Natural killer cell treated with Interleukin-12 subunit alpha and Interleukin-12 subunit beta and Interleukin-15 and Interleukin-18, amount 100 ng/mL, for 72 hours (primary cell): ENCODE measurements around the gene POPDC2. TPM values are rescaled to one million over a fixed set of nuclear protein-coding genes. Genes with fewer than 3 reads are reported as not detected.
"Not testable (repeated sequence)": the region's sequence is repeated elsewhere in the genome, so short reads cannot be mapped to it uniquely, and the experiment has no call there.

Experiments
- ATAC-seq, 2 donors: fragments of 150-1000 bp; cut with Tn5 transposase in 1 of 2; sonication (Bioruptor Pico), chemical (Tn5 transposase) in 1 of 2; 2 replicates each; pipeline ENCODE4 v1.10.0; 2021
- DNase-seq: peaks from one replicate; pipeline ENCODE4 v3.0.0; 2022; ENCODE audit warnings: low spot score
- H3K27ac Mint-ChIP-seq, 2 donors: 1 replicate in 1 of 2; 2 replicates in 1 of 2; pipeline ENCODE4 v1.8.0; 2022; ENCODE audit warnings: mixed read lengths in 2 of 2, mild to moderate bottlenecking in 1 of 2, moderate library complexity in 1 of 2
- H3K27me3 Mint-ChIP-seq, 2 donors: 1 replicate in 1 of 2; 2 replicates in 1 of 2; pipeline ENCODE4 v1.8.0; 2022; ENCODE audit warnings: mixed read lengths in 2 of 2
- H3K36me3 Mint-ChIP-seq: one replicate; pipeline ENCODE4 v1.8.0; 2022; ENCODE audit warnings: mixed read lengths
- H3K4me1 Mint-ChIP-seq, 2 donors: 1 replicate in 1 of 2; 2 replicates in 1 of 2; pipeline ENCODE4 v1.8.0; 2022; ENCODE audit warnings: low read depth in 2 of 2, mixed read lengths in 2 of 2, mild to moderate bottlenecking in 1 of 2
- H3K4me3 Mint-ChIP-seq: one replicate; pipeline ENCODE4 v1.8.0; 2022; ENCODE audit warnings: mixed read lengths
- H3K9me3 Mint-ChIP-seq: 2 replicates; pipeline ENCODE4 v1.8.0; 2022; ENCODE audit warnings: mixed read lengths
- total RNA-seq, 2 donors: library from RNA; stranded (reverse); gene quantifications; one replicate each; pipeline ENCODE4 v1.2.3, GENCODE V29; 2022

POPDC2 gene
- total RNA-seq, 2 donors from 2014 or later: 3.6 to 4.1 TPM

- not testable (repeated sequence) for ATAC-seq, H3K4me3 Mint-ChIP-seq, H3K36me3 Mint-ChIP-seq, H3K27me3 Mint-ChIP-seq, H3K9me3 Mint-ChIP-seq, DNase-seq
- H3K27ac Mint-ChIP-seq: peak overlapping the region; percentile 96 to 98
- H3K4me1 Mint-ChIP-seq: peaks cover 24 to 26% of the 10 kb centered on the region in 2 donors
Measured at GRCh38 chr3:119678209-119678608, 17.8 kb upstream of the POPDC2 start.

DNA sequence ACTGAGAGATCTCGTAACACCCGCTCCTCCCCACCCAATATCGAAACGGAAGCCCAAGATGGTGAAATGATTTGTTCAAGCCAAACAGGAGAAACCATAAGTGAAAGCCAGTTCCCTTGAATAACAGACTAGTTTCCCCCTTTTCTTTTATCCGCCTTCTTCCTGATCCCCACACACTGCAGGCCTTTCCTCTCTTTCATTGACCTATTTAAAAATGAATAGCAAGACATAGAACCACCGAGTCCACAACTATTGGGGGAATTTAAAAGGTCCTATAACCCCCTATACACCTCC, 17.2 kb upstream of the POPDC2 start:
- DNase-seq (no peak), ATAC-seq (no peak)
- no peaks in the 10 kb centered on the region for H3K9me3 Mint-ChIP-seq
- H3K4me1 Mint-ChIP-seq: peaks cover 26 to 27% of the 10 kb centered on the region in 2 donors
- peak overlapping the region; percentile 96 to 98 for H3K27ac Mint-ChIP-seq
- H3K36me3 Mint-ChIP-seq: no peaks in the 10 kb centered on the region
- no peaks in the 10 kb centered on the region for H3K27me3 Mint-ChIP-seq
- H3K4me3 Mint-ChIP-seq: peak overlapping the region; percentile 89

- ATAC-seq (peak; percentile 94 to 96), DNase-seq (peak; percentile 95)
- peak within 1 kb of the TSS; percentile 96 to 98 for H3K27ac Mint-ChIP-seq
- no peaks in the 10 kb centered on the region for H3K27me3 Mint-ChIP-seq
- H3K9me3 Mint-ChIP-seq: no peaks in the 10 kb centered on the region
- peaks cover 2% of the 10 kb centered on the region for H3K36me3 Mint-ChIP-seq
- H3K4me1 Mint-ChIP-seq: peaks cover 26 to 30% of the 10 kb centered on the region in 2 donors
- H3K4me3 Mint-ChIP-seq: peak within 1 kb of the TSS; percentile 89
Measured at GRCh38 chr3:119676771-119677640, 16.6 kb upstream of the POPDC2 start, which contains the start of gene COX17. TSS of gene COX17 (minus strand) at chr3:119677406. CDS start at chr3:119677310, 96 bp downstream.

DNA sequence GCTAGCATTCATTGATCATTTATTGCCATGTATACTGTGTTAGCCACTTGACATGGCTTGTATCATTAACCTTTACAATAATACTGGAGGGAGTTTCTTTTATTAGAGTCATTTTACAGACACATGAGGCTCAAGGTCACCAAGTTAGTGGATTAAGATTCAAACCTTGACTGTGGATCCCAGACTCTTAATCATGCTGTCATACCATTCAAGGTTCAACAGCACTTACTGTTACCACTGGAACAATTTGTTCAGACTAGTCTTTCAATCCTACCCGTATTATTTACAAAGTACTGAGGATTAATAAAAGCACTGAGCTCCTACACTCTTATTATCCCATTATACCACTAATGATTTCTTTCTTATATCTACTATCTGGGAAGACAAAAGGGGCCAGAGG, 15.6 kb upstream of the POPDC2 start:
- no peaks in the 10 kb centered on the region for H3K27me3 Mint-ChIP-seq
- ATAC-seq (no peak), DNase-seq (no peak)
- no peaks in the 10 kb centered on the region for H3K9me3 Mint-ChIP-seq
- peaks cover 26 to 30% of the 10 kb centered on the region in 2 donors for H3K4me1 Mint-ChIP-seq
- peak overlapping the region; percentile 96 to 98 for H3K27ac Mint-ChIP-seq
- H3K4me3 Mint-ChIP-seq: peak overlapping the region; percentile 89
- peaks cover 6% of the 10 kb centered on the region for H3K36me3 Mint-ChIP-seq

DNA sequence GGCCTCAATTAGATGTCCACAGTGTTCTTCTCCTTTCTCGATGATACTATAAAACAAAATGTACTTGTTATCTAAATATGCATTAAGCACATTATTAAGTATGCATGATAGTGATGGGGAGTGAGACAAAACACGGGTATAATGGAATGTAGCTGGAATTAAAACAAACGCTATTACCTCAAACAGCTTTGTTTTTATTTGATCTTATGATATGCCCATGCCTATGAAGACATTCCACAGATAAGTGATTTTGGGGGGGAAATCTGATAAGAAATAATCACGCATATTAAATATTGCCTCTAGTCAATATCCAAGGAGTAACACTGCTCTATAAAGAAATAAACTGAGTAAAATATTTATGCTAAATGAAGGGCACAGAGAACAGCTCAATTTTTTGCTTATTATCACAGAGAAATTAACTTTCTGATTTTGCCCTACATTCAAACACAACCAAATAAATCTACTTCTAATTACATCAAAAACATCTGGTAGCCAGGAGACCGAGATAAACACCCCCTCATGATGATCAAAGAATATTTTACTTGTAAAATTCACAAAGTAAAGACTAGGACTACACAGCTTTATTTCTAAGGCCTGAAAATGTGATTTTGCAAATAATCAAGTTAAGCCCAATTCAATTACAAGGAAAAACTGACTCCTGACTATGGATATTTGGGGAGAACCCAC, 14.9 kb upstream of the POPDC2 start:
- Mint-ChIP-seq H3K27me3 (no peaks in the 10 kb centered on the region), H3K36me3 (peaks cover 6% of the 10 kb centered on the region), H3K9me3 (no peaks in the 10 kb centered on the region), H3K4me1 (peaks cover 26 to 30% of the 10 kb centered on the region in 2 donors), H3K4me3 (peak overlapping the region; percentile 89), H3K27ac (peak overlapping the region; percentile 96 to 98)
- DNase-seq (no peak), ATAC-seq (no peak)

DNA sequence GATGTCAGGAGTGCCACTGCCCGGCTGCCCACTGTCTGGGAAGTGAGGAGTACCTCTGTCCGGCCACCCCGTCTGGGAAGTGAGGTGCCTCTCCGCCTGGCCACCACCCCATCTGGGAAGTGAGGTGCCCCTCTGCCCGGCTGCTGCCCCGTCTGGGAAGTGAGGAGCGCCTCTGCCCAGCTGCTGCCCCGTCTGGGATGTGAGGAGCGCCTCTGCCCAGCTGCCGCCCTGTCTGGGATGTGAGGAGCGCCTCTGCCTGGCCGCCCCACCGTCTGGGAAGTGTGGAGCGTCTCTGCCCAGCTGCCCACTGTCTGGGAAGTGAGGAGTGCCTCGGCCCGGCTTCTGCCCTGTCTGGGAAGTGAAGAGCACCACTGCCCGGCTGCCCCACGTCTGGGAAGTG, 13.5 kb upstream of the POPDC2 start:
- no peak overlapping the region for H3K27ac Mint-ChIP-seq
- peaks cover 6% of the 10 kb centered on the region for H3K36me3 Mint-ChIP-seq
- H3K27me3 Mint-ChIP-seq: no peaks in the 10 kb centered on the region
- peaks cover 26 to 30% of the 10 kb centered on the region in 2 donors for H3K4me1 Mint-ChIP-seq
- H3K9me3 Mint-ChIP-seq: no peaks in the 10 kb centered on the region
- no peak for ATAC-seq
- H3K4me3 Mint-ChIP-seq: no peak overlapping the region
- DNase-seq: no peak

DNA sequence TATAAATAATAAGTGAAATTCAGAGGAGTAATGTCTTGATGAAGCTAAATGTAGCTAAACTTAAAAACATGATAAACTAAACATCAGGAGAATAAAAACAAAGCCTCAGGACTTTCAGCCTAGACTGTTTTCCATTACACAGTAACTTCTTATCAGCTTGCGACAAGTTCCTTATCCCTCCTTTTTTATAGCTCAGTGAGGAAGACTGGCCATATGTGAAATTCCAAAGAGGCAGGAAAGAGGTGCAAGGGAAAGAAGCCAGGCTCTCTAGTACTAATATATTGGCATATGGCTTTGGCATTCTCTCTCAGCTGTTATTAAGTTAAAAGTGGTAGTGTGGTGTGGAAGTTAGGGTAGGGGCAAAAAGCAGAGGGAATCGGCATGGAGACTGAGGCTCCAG, 12.4 kb upstream of the POPDC2 start:
- H3K27me3 Mint-ChIP-seq: no peaks in the 10 kb centered on the region
- H3K9me3 Mint-ChIP-seq: no peaks in the 10 kb centered on the region
- peaks cover 6% of the 10 kb centered on the region for H3K36me3 Mint-ChIP-seq
- no peak overlapping the region for H3K27ac Mint-ChIP-seq
- H3K4me1 Mint-ChIP-seq: peaks cover 25 to 30% of the 10 kb centered on the region in 2 donors
- ATAC-seq (no peak), DNase-seq (no peak)
- no peak overlapping the region for H3K4me3 Mint-ChIP-seq

DNA sequence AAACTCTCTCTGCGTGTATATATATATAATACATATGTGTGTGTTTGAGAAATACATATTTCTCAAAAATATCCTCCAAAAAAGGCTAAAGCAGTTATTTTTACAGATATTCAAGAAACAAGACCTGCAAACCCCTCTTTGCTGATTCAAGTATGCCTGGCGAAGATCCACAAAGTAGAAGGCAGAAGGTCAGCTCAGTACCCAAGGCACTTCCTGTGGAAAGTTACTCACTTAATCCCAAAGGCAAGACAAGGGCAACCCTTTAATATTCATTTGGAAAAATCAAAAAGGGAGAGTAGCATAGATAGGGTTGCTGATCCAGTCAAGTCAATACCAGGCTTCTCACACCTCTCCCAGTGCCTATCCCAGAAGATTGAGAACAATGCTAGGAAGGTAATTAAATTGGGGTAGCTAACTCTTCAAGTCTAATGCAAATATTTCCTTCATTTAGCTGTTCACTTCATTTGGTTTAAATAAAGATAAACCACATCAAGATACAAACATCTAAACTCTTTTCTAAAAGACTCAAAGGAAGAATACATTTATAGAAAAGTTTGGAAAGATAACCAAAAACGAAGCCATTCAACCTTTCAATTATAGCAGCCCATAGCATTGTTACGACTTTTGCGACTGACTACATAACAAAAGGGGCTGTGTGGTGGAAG, 9.6 kb upstream of the POPDC2 start:
- peak overlapping the region in 1 of 2 donors; percentile 39 for H3K27ac Mint-ChIP-seq
- DNase-seq: no peak
- H3K4me1 Mint-ChIP-seq: peaks cover 2 to 7% of the 10 kb centered on the region in 2 donors
- no peak for ATAC-seq
- no peaks in the 10 kb centered on the region for H3K27me3 Mint-ChIP-seq
- no peaks in the 10 kb centered on the region for H3K9me3 Mint-ChIP-seq
- peaks cover 11% of the 10 kb centered on the region for H3K36me3 Mint-ChIP-seq
- H3K4me3 Mint-ChIP-seq: no peak overlapping the region

GRCh38 chr3:119665954-119666559, 5.7 kb upstream of the POPDC2 start:
- peaks cover 5% of the 10 kb centered on the region for H3K36me3 Mint-ChIP-seq
- ATAC-seq (no peak), DNase-seq (no peak)
- H3K4me1 Mint-ChIP-seq: peaks cover 14% of the 10 kb centered on the region in 2 donors
- H3K4me3 Mint-ChIP-seq: no peak overlapping the region
- H3K9me3 Mint-ChIP-seq: no peaks in the 10 kb centered on the region
- no peaks in the 10 kb centered on the region for H3K27me3 Mint-ChIP-seq
- no peak overlapping the region for H3K27ac Mint-ChIP-seq

DNA sequence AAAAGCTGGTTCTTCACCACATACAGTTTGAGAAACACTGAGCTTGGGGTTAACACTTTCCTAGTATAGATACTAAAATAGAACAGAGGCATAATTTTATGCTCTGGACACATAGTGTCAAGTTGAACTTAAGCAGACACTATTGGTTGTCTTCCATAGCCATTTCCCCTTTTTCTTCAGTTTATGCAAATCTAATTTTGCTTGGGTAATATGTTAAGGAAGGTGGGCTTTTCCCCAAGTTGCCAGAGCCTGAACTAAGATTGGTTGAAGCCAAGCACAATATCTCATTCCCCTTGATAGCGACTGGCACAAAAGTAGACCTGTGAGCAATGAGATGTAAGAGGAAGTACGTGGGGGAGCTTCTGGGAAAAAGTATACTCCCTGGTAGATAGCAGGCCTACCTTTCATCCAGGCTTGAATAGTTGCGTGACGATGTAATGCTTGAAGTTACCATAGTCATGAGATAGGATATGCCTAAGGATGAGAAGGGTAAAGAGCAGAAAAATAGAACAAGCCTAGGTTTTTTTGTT, 4.5 kb upstream of the POPDC2 start:
- Mint-ChIP-seq H3K4me1 (peaks cover 14 to 17% of the 10 kb centered on the region in 2 donors), H3K9me3 (no peaks in the 10 kb centered on the region), H3K4me3 (peak overlapping the region; percentile 11), H3K27ac (peak overlapping the region; percentile 38 to 88), H3K27me3 (no peaks in the 10 kb centered on the region), H3K36me3 (peaks cover 5% of the 10 kb centered on the region)
- ATAC-seq (peak; percentile 72 to 86), DNase-seq (no peak)

DNA sequence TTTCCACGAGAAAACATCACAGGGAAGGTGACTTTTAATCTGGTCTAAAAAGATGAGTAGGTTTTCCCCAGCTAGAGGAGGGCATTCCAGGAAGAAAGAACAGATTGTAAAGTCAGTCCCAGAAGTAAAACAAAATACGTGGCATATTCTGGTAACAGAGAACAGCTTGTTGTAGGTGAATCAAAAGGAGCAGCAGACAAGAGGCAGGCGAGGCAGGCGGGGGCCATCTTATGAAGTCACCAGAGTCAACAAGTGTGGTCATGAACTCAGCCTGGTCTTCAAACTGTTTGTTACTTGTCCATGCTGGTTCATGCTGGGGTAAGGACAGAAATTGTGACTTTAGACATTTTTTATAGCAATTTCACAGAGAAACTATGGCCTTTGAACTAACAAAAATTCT, 4.0 kb upstream of the POPDC2 start:
- Mint-ChIP-seq H3K4me3 (peak overlapping the region; percentile 11), H3K36me3 (peaks cover 5% of the 10 kb centered on the region), H3K9me3 (no peaks in the 10 kb centered on the region), H3K27me3 (no peaks in the 10 kb centered on the region), H3K27ac (peak overlapping the region; percentile 38 to 88), H3K4me1 (peaks cover 14 to 17% of the 10 kb centered on the region in 2 donors)
- no peak for DNase-seq
- peak in 1 of 2 donors; percentile 37 for ATAC-seq

DNA sequence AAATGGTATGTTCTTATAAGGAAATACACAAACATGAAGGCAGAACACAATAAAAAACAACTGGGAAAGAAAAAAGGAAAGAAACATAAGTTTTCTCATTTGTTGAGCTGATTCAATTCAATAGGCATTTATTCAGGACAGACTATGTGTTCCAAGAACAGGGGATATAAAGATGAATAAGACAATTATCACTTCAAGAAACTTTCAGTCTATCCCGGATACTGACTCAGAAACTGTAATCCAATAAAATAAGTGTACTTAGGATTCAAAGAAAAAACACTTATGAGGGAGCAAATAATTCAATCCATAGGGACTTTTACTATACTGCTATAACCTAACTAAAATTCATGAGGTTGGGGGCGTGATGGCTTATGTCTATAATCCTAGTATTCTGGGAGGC, 3.5 kb upstream of the POPDC2 start:
- peak overlapping the region; percentile 38 to 88 for H3K27ac Mint-ChIP-seq
- H3K27me3 Mint-ChIP-seq: no peaks in the 10 kb centered on the region

GRCh38 chr3:119662604-119663373, 2.4 kb upstream of the POPDC2 start:
- Mint-ChIP-seq H3K27me3 (no peaks in the 10 kb centered on the region), H3K4me1 (peaks cover 14 to 17% of the 10 kb centered on the region in 2 donors), H3K9me3 (no peaks in the 10 kb centered on the region), H3K4me3 (no peak overlapping the region), H3K27ac (peak overlapping the region in 1 of 2 donors; percentile 47), H3K36me3 (peaks cover 5% of the 10 kb centered on the region)
- ATAC-seq (no peak), DNase-seq (no peak)

More for the DNA sequence above, 3.5 kb upstream of the POPDC2 start:
- H3K4me3 Mint-ChIP-seq: no peak overlapping the region
- DNase-seq (no peak), ATAC-seq (no peak)
- peaks cover 14 to 17% of the 10 kb centered on the region in 2 donors for H3K4me1 Mint-ChIP-seq
- H3K9me3 Mint-ChIP-seq: no peaks in the 10 kb centered on the region
- H3K36me3 Mint-ChIP-seq: peaks cover 5% of the 10 kb centered on the region
